ENCODE measurements around the gene CBLN1.

GRCh38 chr16:49277766-49278566, 3.7 kb downstream of the CBLN1 start:
- TF ChIP-seq EP300 (IDR thresholded peaks at IDR 0.05; ENCODE audit: borderline replicate concordance), result no peak
- no peak for TF ChIP-seq ZBTB7A (IDR thresholded peaks at IDR 0.05; ENCODE audit: low read depth)
- TF ChIP-seq REST (IDR thresholded peaks at IDR 0.05; ENCODE audit: low read depth), result no peak

Data from Ishikawa (cell line).